Right lobe of liver (tissue), 4 donors: ENCODE results near the gene SLC18A3.

ENCODE experiments used
- CTCF ChIP-seq, 4 donors: fragments of 200-600 bp in 3 of 4; fragments of 450-650 bp in 1 of 4; IDR thresholded peaks; one replicate each; pipeline versions ENCODE4 v1.5.1 to v1.8.0; 2016 to 2022; ENCODE audit warnings: antibody characterized with exemption in 4 of 4, mild to moderate bottlenecking in 2 of 4
- POLR2A ChIP-seq: fragments of 450-650 bp; IDR thresholded peaks from one replicate; pipeline ENCODE4 v1.6.1; 2017; ENCODE audit warnings: antibody characterized with exemption, mild to moderate bottlenecking
- donor health status: DM: no; HTN: no; CAD: no.
- donor health status: DM: no; HTN: no; CAD: no.
- donor health status: DM: no; HTN: yes; CAD: no.

- TF ChIP-seq CTCF (IDR thresholded peaks at IDR 0.05) (no peak), POLR2A (no peak)
Observed at GRCh38 chr10:49645417-49645816, 35.3 kb downstream of the SLC18A3 start.
